Measurements from ENCODE around the gene PLOD3.

PLOD3 gene

DNA sequence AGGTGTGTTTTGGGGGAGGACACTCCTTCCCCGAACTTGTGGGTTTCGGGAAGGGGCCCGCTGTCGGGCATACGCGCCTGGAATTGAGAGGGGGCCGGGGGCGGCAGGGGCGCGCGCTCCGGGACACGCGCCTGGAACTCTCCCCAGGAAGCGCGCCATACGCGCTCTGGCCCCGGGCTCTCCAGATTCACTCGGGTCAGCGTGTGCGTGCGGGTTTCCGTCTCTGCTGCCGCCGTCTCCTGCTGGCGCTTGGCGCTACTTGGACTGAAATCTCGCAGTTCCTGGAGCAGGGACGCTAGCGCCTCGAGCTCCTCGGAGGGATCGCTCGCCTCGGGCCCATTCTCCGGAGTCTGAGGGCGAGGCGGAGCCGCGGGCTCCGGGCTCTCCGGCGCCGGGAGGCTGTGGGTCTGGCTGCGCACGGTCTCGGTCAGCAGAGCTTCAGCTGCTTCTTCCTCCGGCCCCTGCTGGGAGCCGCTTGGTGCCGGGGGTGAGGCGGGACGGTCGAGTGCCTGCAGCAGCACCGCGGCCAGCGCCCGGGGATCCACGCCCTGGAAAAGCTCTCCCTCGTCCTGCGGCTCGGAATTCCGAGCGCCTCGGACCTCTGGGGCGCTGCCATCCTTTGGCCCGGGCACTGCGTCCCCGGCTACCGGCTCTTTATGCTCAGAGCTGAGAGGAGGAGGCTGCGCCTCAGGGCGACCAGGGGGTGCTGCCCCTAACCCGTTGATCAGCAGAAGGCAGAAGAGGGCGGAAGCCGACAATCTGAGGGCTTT is 53.1 kb downstream of the PLOD3 start:
- DNase-seq (ENCODE audit: low read depth) = peak; percentile 77

DNA sequence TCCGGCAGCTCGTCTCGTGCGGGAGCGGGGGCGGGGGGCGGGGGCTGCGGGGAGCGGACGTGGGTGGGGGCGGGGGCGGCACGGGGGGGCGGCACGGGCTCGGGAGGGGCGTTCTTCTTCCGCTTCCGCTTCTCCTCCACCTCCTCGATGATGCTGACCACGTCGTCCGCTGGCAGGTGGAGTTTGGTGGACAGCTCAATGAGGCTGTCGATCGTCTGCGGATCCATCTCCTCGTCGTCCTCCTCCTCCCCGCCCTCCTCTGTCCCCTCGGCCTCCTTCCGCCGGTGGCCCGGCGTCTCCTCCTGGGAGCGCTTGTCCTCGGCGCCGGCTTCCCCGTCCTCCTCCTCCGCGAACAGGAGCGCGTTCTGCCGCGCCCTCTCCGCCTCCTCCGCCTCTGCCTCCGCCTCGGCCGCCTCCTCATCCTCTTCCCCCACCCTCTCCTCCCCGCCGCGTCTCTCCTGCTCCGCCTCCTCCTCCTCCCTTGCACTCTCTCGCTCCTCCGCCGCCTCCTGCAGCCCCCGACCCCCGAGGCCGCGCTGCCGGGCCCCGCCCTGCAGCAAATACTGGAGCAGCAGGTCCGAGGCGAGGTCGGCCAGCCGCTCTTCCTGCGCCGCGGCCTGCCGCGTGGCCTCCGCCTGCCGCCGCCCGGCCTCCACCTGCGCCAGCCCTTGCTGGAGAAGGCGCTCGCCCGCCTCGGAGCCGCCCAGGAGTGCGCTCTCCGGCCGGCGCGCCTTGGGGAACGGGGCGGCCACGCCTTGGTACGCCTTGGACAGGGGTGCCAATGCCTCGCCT is 53.9 kb downstream of the PLOD3 start:
- DNase-seq (ENCODE audit: low read depth) = peak; percentile 42

DNA sequence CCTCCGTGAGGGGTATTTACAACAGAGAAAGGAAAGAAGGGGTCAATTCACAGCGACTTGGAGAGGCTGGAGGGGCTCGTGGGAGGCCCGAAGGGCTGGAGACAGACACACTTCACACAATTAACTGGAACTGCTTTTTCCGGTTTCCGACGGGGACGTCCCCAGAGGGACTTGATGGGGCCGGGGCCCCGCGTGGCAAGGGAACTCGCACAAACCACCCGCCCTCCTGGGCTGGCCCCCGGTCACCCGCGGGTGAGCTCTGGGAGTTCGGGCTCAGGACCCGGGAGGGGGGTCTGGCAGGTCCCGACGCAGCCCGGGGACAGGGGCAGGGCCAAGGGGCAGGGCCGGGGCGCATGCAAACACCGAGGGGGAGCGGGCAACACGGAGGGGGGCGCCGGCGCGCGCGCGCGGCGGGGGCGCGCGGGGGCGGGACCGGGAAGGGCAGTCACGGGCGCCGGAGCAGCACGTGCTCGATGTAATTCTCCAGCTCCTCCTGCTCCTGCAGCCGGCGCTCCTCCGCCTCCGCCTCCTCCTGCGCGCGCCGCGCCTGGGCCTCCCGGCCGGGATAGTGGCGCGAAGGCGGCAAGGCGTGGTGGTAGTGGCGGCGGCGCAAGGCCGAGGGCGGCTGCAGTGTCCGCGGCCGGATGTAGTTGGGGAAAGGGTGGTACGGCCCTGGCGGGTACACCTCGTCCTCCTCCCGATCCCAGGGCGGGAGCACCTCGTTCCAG is 54.7 kb downstream of the PLOD3 start:
- DNase-seq (ENCODE audit: low read depth) = peak; percentile 62

DNA sequence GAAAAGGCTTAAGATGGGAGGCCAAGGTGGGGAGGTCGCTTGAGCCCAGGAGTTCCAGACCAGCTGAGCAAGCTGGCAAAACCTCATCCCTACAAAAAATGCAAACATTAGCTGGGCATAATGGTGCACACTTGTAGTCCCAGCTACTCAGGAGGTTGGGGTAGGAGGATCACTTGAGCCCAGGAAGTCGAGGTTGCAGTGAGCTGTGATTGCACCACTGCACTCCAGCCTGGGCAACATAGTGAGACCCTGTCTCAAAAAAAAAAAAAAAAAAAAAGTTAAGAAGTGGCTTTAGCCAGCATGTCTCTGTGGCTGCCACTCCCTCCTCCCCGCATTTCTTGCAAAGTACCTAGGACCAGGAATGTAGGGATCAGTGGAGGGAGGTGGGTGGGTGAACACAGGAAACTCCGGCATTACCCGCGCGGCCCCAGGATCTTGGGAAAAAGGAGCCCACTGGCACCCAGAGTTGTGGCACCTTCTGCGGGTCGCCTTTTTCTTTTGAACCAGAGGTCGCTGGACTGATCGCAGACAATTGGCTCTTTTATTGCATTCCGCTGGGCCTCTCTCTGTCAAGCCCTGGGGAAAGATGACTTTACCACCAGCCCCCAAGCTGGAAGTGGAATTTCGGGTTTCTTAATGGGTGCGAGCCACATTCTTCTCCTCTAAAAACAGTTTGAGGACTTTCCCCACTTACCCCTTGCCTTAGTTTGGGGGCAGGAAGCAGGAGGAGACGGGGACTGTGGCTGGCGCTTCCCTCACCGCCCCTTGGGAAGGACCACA is 55.5 kb downstream of the PLOD3 start:
- no peak for DNase-seq (ENCODE audit: low read depth)

DNA sequence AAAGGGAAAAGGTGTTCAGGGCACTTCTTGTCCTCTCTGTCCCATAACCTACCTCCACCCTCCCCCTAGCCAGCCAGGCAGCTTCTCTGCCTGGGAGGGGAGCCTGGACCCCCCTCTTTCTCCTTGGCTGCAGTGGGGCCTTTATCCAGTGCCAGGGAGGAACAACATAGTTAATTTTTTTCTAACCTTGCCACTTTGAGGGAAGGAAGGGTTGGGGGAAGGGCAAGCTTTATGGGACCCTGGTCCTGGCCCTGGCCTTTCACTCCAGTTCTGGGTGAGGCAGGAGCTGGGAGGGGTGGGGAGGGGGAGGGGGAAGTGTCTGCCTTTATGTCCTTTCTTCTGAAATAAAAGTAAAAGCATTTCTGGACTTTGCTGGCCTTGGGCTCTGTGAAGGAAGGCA is 56.5 kb downstream of the PLOD3 start:
- no peak for DNase-seq (ENCODE audit: low read depth)

DNA sequence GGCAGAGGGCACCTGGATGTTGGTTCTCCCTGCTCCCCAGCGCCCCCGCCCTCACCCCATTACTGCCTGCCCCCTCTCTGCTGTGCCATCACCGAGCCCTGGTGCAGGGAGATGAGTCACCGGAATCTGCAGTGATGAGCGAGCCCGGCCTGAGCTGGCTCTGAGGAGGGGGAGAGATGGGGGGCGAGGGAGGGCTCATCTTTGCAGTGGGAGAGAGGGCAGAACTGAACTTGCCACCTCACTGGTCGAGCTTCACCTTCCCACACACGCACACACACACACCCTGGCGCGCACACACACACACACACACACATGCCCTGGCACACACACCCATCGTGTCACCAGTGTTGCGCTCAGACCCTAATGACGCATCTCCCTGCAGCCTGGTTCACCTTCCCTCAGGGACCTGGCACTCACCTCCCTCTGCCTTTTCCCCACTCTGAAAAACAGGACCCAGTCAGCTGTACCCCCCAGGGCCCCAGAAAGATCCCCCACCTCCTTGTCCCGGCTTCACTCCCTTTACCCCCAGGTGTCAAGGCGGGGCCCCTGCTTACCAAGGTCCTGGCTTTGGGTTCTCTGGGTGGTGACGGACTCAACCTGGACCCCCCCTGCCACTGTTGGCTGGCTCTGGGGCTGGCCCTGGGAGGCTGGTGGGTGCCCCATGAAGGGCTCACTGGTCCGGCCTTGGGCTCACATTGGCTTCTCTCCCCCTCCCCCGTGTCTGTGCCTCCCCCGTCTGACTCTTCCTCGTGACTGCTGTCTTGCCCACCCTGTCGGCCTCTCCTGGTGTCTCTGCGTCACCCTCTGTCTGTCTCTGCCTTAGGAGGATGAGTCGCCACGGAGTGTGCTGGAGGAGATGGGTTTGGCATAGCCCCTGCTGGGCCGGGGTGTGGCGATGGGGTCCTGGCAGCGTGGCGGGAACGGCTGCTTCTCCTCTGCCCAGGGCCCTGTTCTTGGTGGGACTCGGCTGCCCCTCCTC is 57.4 kb downstream of the PLOD3 start:
- DNase-seq (ENCODE audit: low read depth) = peak; percentile 35

DNA sequence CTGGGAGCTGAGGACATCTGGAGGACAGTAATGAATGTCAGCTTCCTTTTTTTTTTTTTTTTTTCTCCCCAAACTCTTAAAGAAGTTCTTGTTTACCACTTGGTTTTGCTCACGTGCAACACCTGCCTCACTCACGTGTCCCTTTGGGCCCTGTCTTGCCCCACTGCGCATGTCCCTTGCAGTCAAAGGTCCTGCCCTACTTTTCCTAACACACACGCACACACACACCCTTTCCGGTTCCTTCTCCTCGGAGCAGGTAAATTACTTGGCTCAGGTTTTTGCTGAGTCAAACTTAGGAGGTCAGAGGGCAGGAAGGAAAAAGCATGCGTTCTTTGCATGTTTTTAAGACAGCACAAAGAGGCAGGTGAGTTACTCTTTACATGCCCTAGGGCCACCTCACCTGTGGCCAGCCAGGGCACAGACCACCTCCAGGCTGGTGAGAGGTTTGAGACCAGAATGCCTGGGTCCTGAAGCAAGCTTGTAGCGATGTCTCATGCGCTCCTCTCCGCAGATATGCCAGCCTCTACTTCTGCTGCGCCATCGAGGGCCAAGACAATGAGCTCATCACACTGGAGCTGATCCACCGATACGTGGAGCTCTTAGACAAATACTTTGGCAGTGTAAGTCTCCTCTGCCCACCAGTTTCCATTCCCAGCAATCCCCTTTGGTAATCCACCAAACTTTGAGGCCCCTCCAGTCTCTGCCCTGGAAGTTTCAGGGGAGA is 60.4 kb downstream of the PLOD3 start:
- DNase-seq (ENCODE audit: low read depth) = no peak

DNA sequence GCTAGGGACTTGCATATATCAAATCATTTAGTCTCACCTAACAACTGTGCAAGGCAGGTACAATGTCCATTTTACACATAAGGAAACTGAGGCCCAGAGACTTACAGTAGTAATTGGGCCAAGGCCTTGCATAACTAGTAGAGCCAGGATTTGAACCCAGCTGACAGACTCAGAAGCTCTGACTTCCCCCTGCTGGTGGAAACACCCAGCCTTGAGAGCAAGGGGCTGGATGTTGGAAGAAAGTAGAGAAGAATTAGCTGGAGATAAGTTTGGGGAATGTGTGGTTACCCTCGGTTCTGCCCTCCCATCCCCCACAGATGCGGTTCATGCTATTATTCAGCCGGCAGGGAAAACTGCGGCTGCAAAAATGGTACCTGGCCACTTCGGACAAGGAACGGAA is 61.1 kb downstream of the PLOD3 start:
- peak; percentile 27 for DNase-seq (ENCODE audit: low read depth)

Measured in iris pigment epithelial cell (primary cell).